Activated CD8-positive, alpha-beta T cell treated with anti-CD3 and anti-CD28 coated beads for 36 hours (primary cell): ENCODE data around the gene AFF1. TPM values are rescaled to one million over a fixed set of nuclear protein-coding genes. Genes with fewer than 3 reads are reported as not detected.

Source experiments
- ATAC-seq: fragments of 200-7000 bp; cut with Tn5 transposase; one replicate; pipeline ENCODE4 v1.10.0; 2021; ENCODE audit warnings: mild to moderate bottlenecking, moderate library complexity
- CTCF ChIA-PET: fragments of 350-600 bp; sonication (Branson Sonifier 250); formaldehyde crosslinking; loops from one replicate; lab custom pipeline; 2021; ENCODE audit warnings: antibody characterized with exemption; lab: Charles Lee
- POLR2A ChIA-PET: fragments of 350-600 bp; sonication (Branson Sonifier 250); formaldehyde crosslinking; loops from one replicate; lab custom pipeline; 2021; ENCODE audit warnings: antibody characterized with exemption; lab: Charles Lee
- DNase-seq: peaks from one replicate; pipeline ENCODE4 v3.0.0-alpha.2; 2020
- H3K27ac Mint-ChIP-seq: one replicate; pipeline ENCODE4 v1.8.0; 2021; ENCODE audit warnings: mild to moderate bottlenecking, mixed read lengths
- H3K27me3 Mint-ChIP-seq: one replicate; pipeline ENCODE4 v1.8.0; 2021; ENCODE audit warnings: mixed read lengths
- H3K36me3 Mint-ChIP-seq: one replicate; pipeline ENCODE4 v1.8.0; 2021; ENCODE audit warnings: low read depth, mixed read lengths
- H3K4me1 Mint-ChIP-seq: one replicate; pipeline ENCODE4 v1.8.0; 2021; ENCODE audit warnings: low read depth, mixed read lengths
- H3K4me3 Mint-ChIP-seq: one replicate; pipeline ENCODE4 v1.8.0; 2021; ENCODE audit warnings: mild to moderate bottlenecking, moderate library complexity, mixed read lengths
- H3K9me3 Mint-ChIP-seq: one replicate; pipeline ENCODE4 v1.8.0; 2021; ENCODE audit warnings: mixed read lengths
- intact Hi-C: fragments of 100-400 bp; cut with micrococcal nuclease; formaldehyde crosslinking; loops from one replicate; pipeline ENCODE4 v1.10.0; 2022
- total RNA-seq, 2 experiments: library from RNA; stranded (reverse); gene quantifications; one replicate each; pipeline ENCODE4 v1.2.3, GENCODE V29; 2021
- TF ChIP-seq, protein P1 (sequence below): fragments of 200-600 bp; IDR thresholded peaks from one replicate; pipeline ENCODE4 v1.8.0; 2022; ENCODE audit warnings: antibody characterized with exemption, mild to moderate bottlenecking

AFF1 gene
- total RNA-seq, 2 experiments from 2014 or later: 40.3 to 45.4 TPM

DNA sequence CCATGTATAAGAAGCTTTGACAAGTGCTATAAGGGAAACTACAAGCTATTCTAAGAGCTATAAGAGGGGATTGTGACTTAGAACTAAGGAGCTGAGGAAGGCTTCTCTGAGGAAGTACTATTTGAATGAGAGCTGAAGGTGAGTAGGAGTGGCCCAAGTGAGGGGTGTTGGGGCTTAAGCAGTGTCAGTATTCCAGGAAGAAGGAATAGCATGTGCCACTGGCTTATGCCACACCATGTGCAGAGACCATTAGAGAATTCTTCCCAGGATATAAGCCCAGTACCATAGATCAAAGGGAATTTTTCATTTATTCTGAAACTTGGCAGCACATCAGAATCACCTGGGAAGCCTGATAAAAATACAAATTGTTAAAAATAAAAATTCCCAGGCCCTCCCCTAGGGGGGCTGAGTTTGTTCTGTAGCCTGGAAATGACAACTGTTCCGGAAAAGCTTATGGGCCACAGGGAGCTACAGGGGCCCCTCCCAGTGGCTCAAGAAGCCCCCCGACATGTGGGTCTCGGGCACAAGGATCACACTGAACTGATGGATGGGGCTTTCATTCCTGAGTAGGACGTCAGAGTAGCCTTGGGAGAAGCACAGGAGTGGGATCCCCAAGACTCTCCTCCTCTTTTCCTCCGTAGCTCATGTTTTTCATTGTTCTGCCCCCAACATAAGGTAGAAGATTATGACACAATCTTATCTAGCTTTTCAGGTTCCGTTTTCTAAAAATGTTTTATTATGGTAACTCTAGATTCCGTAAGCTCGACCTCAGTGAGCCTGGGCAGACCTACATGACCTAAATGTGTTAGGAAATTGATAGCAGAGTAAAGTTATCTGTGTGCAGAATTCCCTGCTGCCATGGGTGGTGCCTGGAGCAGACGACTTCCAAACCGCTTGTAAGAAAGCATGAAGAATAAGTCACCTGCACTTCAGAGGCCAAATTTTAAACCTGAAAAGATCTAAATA, 119.3 kb downstream of the AFF1 start:
- ATAC-seq: no peak
- H3K9me3 Mint-ChIP-seq: no peaks in the 10 kb centered on the region
- H3K36me3 Mint-ChIP-seq: peaks cover 34% of the 10 kb centered on the region
- ChIA-PET CTCF (interaction anchor here (1.2 to 2.2 kb wide), 5 partner anchors 8 to 132 kb away, joined by 3 to 7 read pairs (median 3); no protein-coding TSS in a partner anchor), POLR2A (interaction anchor here (0.7 to 1.2 kb wide), 2 partner anchors 20 to 47 kb away, joined by 3 read pairs; no protein-coding TSS in a partner anchor)
- DNase-seq: no peak
- H3K27me3 Mint-ChIP-seq: no peaks in the 10 kb centered on the region
- intact Hi-C loops: no loop called here
- H3K4me1 Mint-ChIP-seq: peaks cover 71% of the 10 kb centered on the region
- peak overlapping the region; percentile 13 for H3K27ac Mint-ChIP-seq
- TF ChIP-seq, protein P1, sequence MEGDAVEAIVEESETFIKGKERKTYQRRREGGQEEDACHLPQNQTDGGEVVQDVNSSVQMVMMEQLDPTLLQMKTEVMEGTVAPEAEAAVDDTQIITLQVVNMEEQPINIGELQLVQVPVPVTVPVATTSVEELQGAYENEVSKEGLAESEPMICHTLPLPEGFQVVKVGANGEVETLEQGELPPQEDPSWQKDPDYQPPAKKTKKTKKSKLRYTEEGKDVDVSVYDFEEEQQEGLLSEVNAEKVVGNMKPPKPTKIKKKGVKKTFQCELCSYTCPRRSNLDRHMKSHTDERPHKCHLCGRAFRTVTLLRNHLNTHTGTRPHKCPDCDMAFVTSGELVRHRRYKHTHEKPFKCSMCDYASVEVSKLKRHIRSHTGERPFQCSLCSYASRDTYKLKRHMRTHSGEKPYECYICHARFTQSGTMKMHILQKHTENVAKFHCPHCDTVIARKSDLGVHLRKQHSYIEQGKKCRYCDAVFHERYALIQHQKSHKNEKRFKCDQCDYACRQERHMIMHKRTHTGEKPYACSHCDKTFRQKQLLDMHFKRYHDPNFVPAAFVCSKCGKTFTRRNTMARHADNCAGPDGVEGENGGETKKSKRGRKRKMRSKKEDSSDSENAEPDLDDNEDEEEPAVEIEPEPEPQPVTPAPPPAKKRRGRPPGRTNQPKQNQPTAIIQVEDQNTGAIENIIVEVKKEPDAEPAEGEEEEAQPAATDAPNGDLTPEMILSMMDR: no peak
- no peak overlapping the region for H3K4me3 Mint-ChIP-seq

DNA sequence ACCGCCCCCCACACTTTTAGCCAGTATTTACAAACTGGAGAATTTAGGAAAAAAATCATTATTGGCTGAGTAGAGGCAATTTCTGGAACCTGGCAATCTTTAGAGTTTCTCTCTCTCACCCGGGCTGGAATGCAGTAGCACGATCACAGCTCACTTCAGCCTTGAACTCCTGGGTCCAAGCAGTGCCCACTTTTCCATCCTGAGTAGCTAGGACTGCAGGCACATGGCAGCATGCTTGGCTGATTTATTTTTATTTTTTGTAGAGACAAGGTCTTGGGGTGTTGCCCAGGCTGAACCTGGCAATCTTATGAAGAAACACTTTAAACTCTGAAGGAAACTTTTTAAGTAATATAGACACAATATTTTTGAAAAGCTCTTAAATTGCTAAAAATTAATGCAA, 120.1 kb downstream of the AFF1 start:
- Mint-ChIP-seq H3K36me3 (peaks cover 38% of the 10 kb centered on the region), H3K9me3 (no peaks in the 10 kb centered on the region)

DNA sequence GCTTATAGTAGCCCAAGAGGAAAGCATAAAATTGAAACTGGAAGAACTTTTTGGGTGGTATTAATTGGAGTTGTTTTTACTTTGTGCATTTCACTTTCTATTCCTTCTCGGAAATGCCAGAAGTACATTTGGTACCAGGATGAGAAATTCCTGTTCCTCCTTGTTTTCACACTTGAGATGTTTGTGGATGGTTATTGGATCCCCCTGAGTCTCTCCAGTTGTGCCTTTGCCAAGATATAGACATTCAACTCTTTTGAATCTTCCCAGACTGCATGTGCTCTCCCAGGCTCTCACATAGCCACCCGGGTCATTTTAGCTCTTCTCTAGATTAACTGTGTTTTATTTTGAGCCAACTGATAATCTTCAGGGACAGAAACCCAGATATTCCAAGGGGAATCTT, 120.5 kb downstream of the AFF1 start:
- H3K27ac Mint-ChIP-seq: no peak overlapping the region
- TF ChIP-seq, protein P1: no peak
- ChIA-PET CTCF (interaction anchor here (1.2 to 2.2 kb wide), 3 partner anchors 9 to 133 kb away, joined by 3 to 7 read pairs (median 5); no protein-coding TSS in a partner anchor), POLR2A (no interaction called here)
- no peak overlapping the region for H3K4me3 Mint-ChIP-seq
- DNase-seq: no peak
- H3K27me3 Mint-ChIP-seq: no peaks in the 10 kb centered on the region
- peaks cover 34% of the 10 kb centered on the region for H3K36me3 Mint-ChIP-seq
- no peaks in the 10 kb centered on the region for H3K9me3 Mint-ChIP-seq
- no peak for ATAC-seq
- intact Hi-C loops: loop anchor here (5.0 kb wide), 1 partner anchor 38 kb away; no protein-coding TSS in a partner anchor
- peaks cover 71% of the 10 kb centered on the region for H3K4me1 Mint-ChIP-seq

More for the DNA sequence above, 120.1 kb downstream of the AFF1 start:
- ATAC-seq (no peak), DNase-seq (no peak)
- intact Hi-C loops: loop anchor here (5.0 kb wide), 1 partner anchor 38 kb away; no protein-coding TSS in a partner anchor
- Mint-ChIP-seq H3K4me1 (peaks cover 74% of the 10 kb centered on the region), H3K4me3 (no peak overlapping the region), H3K27ac (no peak overlapping the region), H3K27me3 (no peaks in the 10 kb centered on the region)
- POLR2A ChIA-PET: no interaction called here
- TF ChIP-seq, protein P1: no peak
- CTCF ChIA-PET: interaction anchor here (1.2 to 2.2 kb wide), 4 partner anchors 9 to 133 kb away, joined by 3 to 7 read pairs (median 4); no protein-coding TSS in a partner anchor

DNA sequence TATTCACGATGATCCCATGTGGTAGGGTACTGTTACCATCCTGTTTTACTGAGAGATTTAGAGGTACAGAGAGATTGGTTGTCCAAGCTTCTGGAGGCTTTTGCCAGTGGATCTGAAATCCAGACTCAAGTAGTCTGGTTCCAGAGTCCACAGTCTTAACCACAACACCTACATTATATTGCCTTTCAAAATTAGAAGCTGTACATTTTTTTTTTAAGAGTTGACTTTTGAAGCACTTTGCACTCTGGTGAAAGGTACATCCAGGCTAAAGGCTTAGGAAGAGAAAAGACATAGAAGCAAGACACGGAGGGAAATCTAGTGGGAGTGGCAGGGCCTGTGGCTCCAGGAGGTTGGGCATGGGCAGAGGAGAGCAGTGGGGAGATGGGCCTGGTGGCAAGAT, 122.1 kb downstream of the AFF1 start:
- DNase-seq (no peak), ATAC-seq (no peak)
- Mint-ChIP-seq H3K9me3 (no peaks in the 10 kb centered on the region), H3K4me3 (no peak overlapping the region), H3K4me1 (peaks cover 69% of the 10 kb centered on the region), H3K36me3 (peaks cover 28% of the 10 kb centered on the region), H3K27ac (no peak overlapping the region), H3K27me3 (no peaks in the 10 kb centered on the region)
- CTCF ChIA-PET: interaction anchor here (0.8 to 1.4 kb wide), 2 partner anchors 16 to 135 kb away, joined by 3 read pairs; no protein-coding TSS in a partner anchor
- POLR2A ChIA-PET: interaction anchor here (0.7 kb wide), 1 partner anchor 50 kb away, joined by 3 read pairs; no protein-coding TSS in a partner anchor
- TF ChIP-seq, protein P1: no peak
- intact Hi-C loops: loop anchor here (5.0 kb wide), 1 partner anchor 40 kb away; no protein-coding TSS in a partner anchor
